ENCODE results near the gene PBX2.

- TF ChIP-seq CTCF (IDR thresholded peaks at IDR 0.05) (no peak), POLR2A (IDR thresholded peaks at IDR 0.05) (no peak), EP300 (IDR thresholded peaks at IDR 0.05) (no peak)
Observed at GRCh38 chr6:32181915-32182529, 8.0 kb downstream of the PBX2 start.

All from tibial nerve (tissue), 4 donors.